Liver (tissue), 9 donors: ENCODE results near the gene DAPL1. TPM values are rescaled to one million over a fixed set of nuclear protein-coding genes. Genes with fewer than 3 reads are reported as not detected.

Source experiments
- DNase-seq: peaks from one replicate; pipeline ENCODE4 v3.0.0-alpha.2; 2017; ENCODE audit warnings: low spot score
- H3K27ac ChIP-seq, 2 donors: one replicate each; pipeline ENCODE4 v1.7.0; 2013; ENCODE audit warnings: inconsistent platforms in 2 of 2, low read length in 2 of 2, control low read depth in 1 of 2, low read depth in 1 of 2, mild to moderate bottlenecking in 1 of 2
- H3K27me3 ChIP-seq, 4 donors: one replicate each; pipeline versions ENCODE4 v1.6.1 to v1.7.0; 2013; ENCODE audit warnings: low read length in 3 of 4, inconsistent platforms in 1 of 4, mild to moderate bottlenecking in 1 of 4, moderate library complexity in 1 of 4; ENCODE audit not compliant: control insufficient read depth in 4 of 4, insufficient read depth in 4 of 4
- H3K36me3 ChIP-seq, 4 donors: one replicate each; pipeline versions ENCODE4 v1.6.1 to v1.7.0; 2013; ENCODE audit warnings: low read length in 3 of 4, mild to moderate bottlenecking in 3 of 4, low read depth in 1 of 4, moderate library complexity in 1 of 4; ENCODE audit not compliant: control insufficient read depth in 4 of 4, insufficient read depth in 3 of 4
- H3K4me1 ChIP-seq, 4 donors: one replicate each; pipeline versions ENCODE4 v1.6.1 to v1.7.0; 2013; ENCODE audit warnings: low read length in 3 of 4, mild to moderate bottlenecking in 3 of 4, moderate library complexity in 1 of 4; ENCODE audit not compliant: control insufficient read depth in 4 of 4, insufficient read depth in 4 of 4
- H3K4me3 ChIP-seq, 3 donors: one replicate each; pipeline versions ENCODE4 v1.6.1 to v1.7.0; 2013; ENCODE audit warnings: low read length in 3 of 3, control low read depth in 1 of 3, low read depth in 1 of 3, mild to moderate bottlenecking in 1 of 3
- H3K9ac ChIP-seq, 2 donors: one replicate each; pipeline ENCODE4 v1.7.0; 2013; ENCODE audit warnings: low read length in 2 of 2, mild to moderate bottlenecking in 2 of 2, moderate library complexity in 2 of 2, control low read depth in 1 of 2, low read depth in 1 of 2
- H3K9me3 ChIP-seq, 4 donors: one replicate each; pipeline versions ENCODE4 v1.6.1 to v1.7.0; 2013; ENCODE audit warnings: low read length in 3 of 4; ENCODE audit not compliant: control insufficient read depth in 4 of 4
- ATF3 ChIP-seq: IDR thresholded peaks from 2 replicates; pipeline ENCODE4 v1.6.1; 2016; ENCODE audit warnings: antibody characterized with exemption
- CTCF ChIP-seq: fragments of 150-350 bp; IDR thresholded peaks from 2 replicates; pipeline ENCODE4 v1.5.1; 2017; ENCODE audit warnings: improper control_type of control experiment, low read depth, low read length; ENCODE audit not compliant: missing input control
- EGR1 ChIP-seq, 2 donors: IDR thresholded peaks; 2 replicates each; pipeline ENCODE4 v1.6.1; 2016 to 2018; ENCODE audit warnings: antibody characterized with exemption in 2 of 2, low read depth in 2 of 2
- FOXA1 ChIP-seq: IDR thresholded peaks from 2 replicates; pipeline ENCODE4 v1.6.1; 2016; ENCODE audit warnings: antibody characterized with exemption
- FOXA2 ChIP-seq: IDR thresholded peaks from 2 replicates; pipeline ENCODE4 v1.6.1; 2016; ENCODE audit warnings: antibody characterized with exemption
- GABPA ChIP-seq, 2 donors: IDR thresholded peaks in 1 of 2; conservative IDR thresholded peaks in 1 of 2; 2 replicates each; pipeline ENCODE4 v1.6.1; 2016; ENCODE audit warnings: antibody characterized with exemption in 2 of 2, mild to moderate bottlenecking in 1 of 2, moderate library complexity in 1 of 2
- HNF4A ChIP-seq, 2 donors: conservative IDR thresholded peaks; 2 replicates each; pipeline ENCODE4 v1.6.1; 2016; ENCODE audit warnings: antibody characterized with exemption in 2 of 2, mild to moderate bottlenecking in 2 of 2
- HNF4G ChIP-seq: IDR thresholded peaks from 2 replicates; pipeline ENCODE4 v1.6.1; 2016; ENCODE audit warnings: antibody characterized with exemption
- JUND ChIP-seq, 2 donors: IDR thresholded peaks; 2 replicates each; pipeline ENCODE4 v1.6.1; 2016; ENCODE audit warnings: antibody characterized with exemption in 2 of 2
- NR2F2 ChIP-seq: IDR thresholded peaks from 2 replicates; pipeline ENCODE4 v1.6.1; 2016; ENCODE audit warnings: antibody characterized with exemption
- RAD21 ChIP-seq, 2 donors: IDR thresholded peaks; 2 replicates each; pipeline ENCODE4 v1.6.1; 2016; ENCODE audit warnings: antibody characterized with exemption in 2 of 2, mild to moderate bottlenecking in 2 of 2
- RXRA ChIP-seq, 2 donors: IDR thresholded peaks; 2 replicates each; pipeline ENCODE4 v1.6.1; 2017 to 2018; ENCODE audit warnings: antibody characterized with exemption in 2 of 2, mild to moderate bottlenecking in 1 of 2
- SP1 ChIP-seq: IDR thresholded peaks from 2 replicates; pipeline ENCODE4 v1.6.1; 2018; ENCODE audit warnings: antibody characterized with exemption, mild to moderate bottlenecking
- TAF1 ChIP-seq: conservative IDR thresholded peaks from 2 replicates; pipeline ENCODE4 v1.6.1; 2016; ENCODE audit warnings: antibody characterized with exemption, mild to moderate bottlenecking
- YY1 ChIP-seq: IDR thresholded peaks from 2 replicates; pipeline ENCODE4 v1.6.1; 2016; ENCODE audit warnings: antibody characterized with exemption, mild to moderate bottlenecking
- WGBS: extraction: QIAGEN DNeasy Blood & Tissue Kit; methylation state at CpG from one replicate; pipeline ENCODE4 v1.1.7; 2013; 5-methylcytosine and 5-hydroxymethylcytosine counted together
- polyA plus RNA-seq, 2 donors: library from polyadenylated mRNA; stranded (reverse) in 1 of 2; unstranded in 1 of 2; fragments of 200-250 nt in 1 of 2; fragments of >200 nt in 1 of 2; fragmentation: Nextera tagmentation in 1 of 2; extraction: Ambion mirVana in 1 of 2; gene quantifications; one replicate each; pipeline versions ENCODE4 v1.2.1 to v1.2.3, GENCODE V29; 2013 to 2015
- total RNA-seq, 2 donors: library from RNA; depleted of rRNA; stranded (reverse); fragments of >200 nt; gene quantifications; one replicate each; pipeline ENCODE4 v1.2.3, GENCODE V29; 2014
- TF ChIP-seq, protein P1 (sequence below): IDR thresholded peaks from 2 replicates; pipeline ENCODE4 v1.6.1; 2016; ENCODE audit warnings: antibody characterized with exemption
- TF ChIP-seq, protein P2 (sequence below): IDR thresholded peaks from 2 replicates; pipeline ENCODE4 v1.6.1; 2016; ENCODE audit warnings: antibody characterized with exemption, mild to moderate bottlenecking
- TF ChIP-seq, protein P3 (sequence below): IDR thresholded peaks from 2 replicates; pipeline ENCODE4 v1.6.1; 2016; ENCODE audit warnings: antibody characterized with exemption
- donor health status: healthy.
- donor health status: healthy.
- donor health status: healthy.
- donor health status: healthy.
- donor health status: healthy.

The DAPL1 gene
- total and polyA plus RNA-seq, 4 donors: 0.71 TPM; not detected in 3

GRCh38 chr2:158753641-158754611, 41.2 kb upstream of the DAPL1 start:
- Histone ChIP-seq H3K36me3 (no peaks in the 10 kb centered on the region), H3K27ac (no peak overlapping the region), H3K9me3 (no peaks in the 10 kb centered on the region), H3K9ac (peak overlapping the region in 1 of 2 donors; percentile 30), H3K4me3 (peak overlapping the region; percentile 46 to 61 (median 52)), H3K27me3 (no peaks in the 10 kb centered on the region), H3K4me1 (peaks cover 0 to 6% (median 5%) of the 10 kb centered on the region in 4 donors)
- WGBS: 22% methylated on average over 14 of the region's 14 CpGs
- DNase-seq: peak; percentile 41
- TF ChIP-seq RXRA (IDR thresholded peaks at IDR 0.05) (no peak), CTCF (peak; percentile 83), RAD21 (IDR thresholded peaks at IDR 0.05) (peak; percentile 96)

GRCh38 chr2:158755310-158756087, 39.6 kb upstream of the DAPL1 start:
- no peak overlapping the region for H3K27ac ChIP-seq
- no peaks in the 10 kb centered on the region for H3K27me3 ChIP-seq
- H3K4me3 ChIP-seq: no peak overlapping the region
- no peak overlapping the region for H3K9ac ChIP-seq
- H3K9me3 ChIP-seq: no peaks in the 10 kb centered on the region
- H3K4me1 ChIP-seq: peaks cover 0 to 6% (median 5%) of the 10 kb centered on the region in 4 donors
- H3K36me3 ChIP-seq: no peaks in the 10 kb centered on the region
- 55% methylated on average over 8 of the region's 8 CpGs for WGBS
- DNase-seq: no peak
- TF ChIP-seq JUND (IDR thresholded peaks at IDR 0.05) (no peak), RXRA (IDR thresholded peaks at IDR 0.05) (no peak), ATF3 (no peak), EGR1 (IDR thresholded peaks at IDR 0.05; ENCODE audit: low read depth in 2 of 2) (no peak), RAD21 (IDR thresholded peaks at IDR 0.05) (no peak), SP1 (no peak), YY1 (no peak), NR2F2 (no peak), GABPA (IDR thresholded peaks at IDR 0.05 in 1 of 2, conservative IDR thresholded peaks at IDR 0.05 in 1 of 2) (no peak), HNF4G (no peak), FOXA1 (no peak), CTCF (no peak), FOXA2 (no peak), HNF4A (conservative IDR thresholded peaks at IDR 0.05) (no peak), TAF1 (no peak)
- TF ChIP-seq, protein P1, sequence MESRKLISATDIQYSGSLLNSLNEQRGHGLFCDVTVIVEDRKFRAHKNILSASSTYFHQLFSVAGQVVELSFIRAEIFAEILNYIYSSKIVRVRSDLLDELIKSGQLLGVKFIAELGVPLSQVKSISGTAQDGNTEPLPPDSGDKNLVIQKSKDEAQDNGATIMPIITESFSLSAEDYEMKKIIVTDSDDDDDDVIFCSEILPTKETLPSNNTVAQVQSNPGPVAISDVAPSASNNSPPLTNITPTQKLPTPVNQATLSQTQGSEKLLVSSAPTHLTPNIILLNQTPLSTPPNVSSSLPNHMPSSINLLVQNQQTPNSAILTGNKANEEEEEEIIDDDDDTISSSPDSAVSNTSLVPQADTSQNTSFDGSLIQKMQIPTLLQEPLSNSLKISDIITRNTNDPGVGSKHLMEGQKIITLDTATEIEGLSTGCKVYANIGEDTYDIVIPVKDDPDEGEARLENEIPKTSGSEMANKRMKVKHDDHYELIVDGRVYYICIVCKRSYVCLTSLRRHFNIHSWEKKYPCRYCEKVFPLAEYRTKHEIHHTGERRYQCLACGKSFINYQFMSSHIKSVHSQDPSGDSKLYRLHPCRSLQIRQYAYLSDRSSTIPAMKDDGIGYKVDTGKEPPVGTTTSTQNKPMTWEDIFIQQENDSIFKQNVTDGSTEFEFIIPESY: no peak
- TF ChIP-seq, protein P2, sequence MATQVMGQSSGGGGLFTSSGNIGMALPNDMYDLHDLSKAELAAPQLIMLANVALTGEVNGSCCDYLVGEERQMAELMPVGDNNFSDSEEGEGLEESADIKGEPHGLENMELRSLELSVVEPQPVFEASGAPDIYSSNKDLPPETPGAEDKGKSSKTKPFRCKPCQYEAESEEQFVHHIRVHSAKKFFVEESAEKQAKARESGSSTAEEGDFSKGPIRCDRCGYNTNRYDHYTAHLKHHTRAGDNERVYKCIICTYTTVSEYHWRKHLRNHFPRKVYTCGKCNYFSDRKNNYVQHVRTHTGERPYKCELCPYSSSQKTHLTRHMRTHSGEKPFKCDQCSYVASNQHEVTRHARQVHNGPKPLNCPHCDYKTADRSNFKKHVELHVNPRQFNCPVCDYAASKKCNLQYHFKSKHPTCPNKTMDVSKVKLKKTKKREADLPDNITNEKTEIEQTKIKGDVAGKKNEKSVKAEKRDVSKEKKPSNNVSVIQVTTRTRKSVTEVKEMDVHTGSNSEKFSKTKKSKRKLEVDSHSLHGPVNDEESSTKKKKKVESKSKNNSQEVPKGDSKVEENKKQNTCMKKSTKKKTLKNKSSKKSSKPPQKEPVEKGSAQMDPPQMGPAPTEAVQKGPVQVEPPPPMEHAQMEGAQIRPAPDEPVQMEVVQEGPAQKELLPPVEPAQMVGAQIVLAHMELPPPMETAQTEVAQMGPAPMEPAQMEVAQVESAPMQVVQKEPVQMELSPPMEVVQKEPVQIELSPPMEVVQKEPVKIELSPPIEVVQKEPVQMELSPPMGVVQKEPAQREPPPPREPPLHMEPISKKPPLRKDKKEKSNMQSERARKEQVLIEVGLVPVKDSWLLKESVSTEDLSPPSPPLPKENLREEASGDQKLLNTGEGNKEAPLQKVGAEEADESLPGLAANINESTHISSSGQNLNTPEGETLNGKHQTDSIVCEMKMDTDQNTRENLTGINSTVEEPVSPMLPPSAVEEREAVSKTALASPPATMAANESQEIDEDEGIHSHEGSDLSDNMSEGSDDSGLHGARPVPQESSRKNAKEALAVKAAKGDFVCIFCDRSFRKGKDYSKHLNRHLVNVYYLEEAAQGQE: no peak
- TF ChIP-seq, protein P3, sequence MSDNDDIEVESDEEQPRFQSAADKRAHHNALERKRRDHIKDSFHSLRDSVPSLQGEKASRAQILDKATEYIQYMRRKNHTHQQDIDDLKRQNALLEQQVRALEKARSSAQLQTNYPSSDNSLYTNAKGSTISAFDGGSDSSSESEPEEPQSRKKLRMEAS: no peak
